ENCODE measurements around the gene HADH.

HADH gene

GRCh38 chr4:108060164-108060563 is 70.5 kb downstream of the HADH start:
- DNase-seq: peak; percentile 41

DNA sequence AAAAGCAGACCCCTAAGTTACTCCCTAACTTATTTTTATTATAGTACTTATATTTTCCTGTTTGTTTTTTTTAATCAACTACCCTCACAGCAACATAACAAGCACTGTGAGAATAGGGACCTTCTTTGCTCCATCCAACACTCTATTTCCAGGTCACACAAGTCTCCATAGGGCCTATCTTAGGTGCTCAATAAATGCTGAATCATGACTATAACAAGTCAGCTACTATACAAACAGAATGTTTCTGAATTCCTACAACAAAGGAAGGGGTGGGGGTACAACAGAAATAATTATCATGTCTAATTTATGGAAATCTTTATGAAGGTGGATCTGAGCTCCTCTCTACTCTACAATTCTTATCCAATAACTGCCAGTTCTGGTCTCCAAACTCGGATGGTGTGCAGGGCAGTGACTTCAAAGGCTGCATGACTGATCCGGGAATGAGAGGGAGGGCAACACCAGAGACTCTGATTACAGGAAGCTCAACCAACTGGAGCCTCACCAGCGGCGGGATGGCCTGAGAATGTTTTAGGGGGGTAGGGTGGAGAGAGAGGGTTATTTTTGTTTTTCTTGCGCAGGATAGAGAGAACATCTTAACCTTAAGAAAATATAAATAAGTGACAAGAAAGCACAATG is 71.1 kb downstream of the HADH start:
- no peak for DNase-seq

GRCh38 chr4:108068442-108068841 is 78.8 kb downstream of the HADH start:
- no peak for DNase-seq

DNA sequence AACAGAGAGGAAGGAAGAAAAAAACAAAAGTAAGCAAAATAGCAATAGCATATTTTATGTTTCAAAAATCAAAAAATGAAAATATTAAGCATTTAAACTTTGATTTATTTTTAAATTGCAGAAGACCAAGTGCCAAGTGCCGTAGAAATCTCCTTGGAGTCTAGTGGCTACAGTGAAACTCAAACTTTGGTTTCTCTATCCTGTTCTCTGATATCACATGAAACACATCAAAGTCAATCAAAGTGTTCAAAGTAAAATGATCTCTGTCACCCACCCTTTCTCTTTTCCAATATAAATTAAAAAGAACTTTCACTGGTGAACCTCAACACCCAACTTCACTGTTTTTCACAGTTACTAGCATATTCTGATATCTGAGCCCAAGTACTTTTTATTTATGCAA is 81.1 kb downstream of the HADH start:
- no peak for DNase-seq

GRCh38 chr4:108072300-108072699 is 82.6 kb downstream of the HADH start:
- no peak for DNase-seq

DNA sequence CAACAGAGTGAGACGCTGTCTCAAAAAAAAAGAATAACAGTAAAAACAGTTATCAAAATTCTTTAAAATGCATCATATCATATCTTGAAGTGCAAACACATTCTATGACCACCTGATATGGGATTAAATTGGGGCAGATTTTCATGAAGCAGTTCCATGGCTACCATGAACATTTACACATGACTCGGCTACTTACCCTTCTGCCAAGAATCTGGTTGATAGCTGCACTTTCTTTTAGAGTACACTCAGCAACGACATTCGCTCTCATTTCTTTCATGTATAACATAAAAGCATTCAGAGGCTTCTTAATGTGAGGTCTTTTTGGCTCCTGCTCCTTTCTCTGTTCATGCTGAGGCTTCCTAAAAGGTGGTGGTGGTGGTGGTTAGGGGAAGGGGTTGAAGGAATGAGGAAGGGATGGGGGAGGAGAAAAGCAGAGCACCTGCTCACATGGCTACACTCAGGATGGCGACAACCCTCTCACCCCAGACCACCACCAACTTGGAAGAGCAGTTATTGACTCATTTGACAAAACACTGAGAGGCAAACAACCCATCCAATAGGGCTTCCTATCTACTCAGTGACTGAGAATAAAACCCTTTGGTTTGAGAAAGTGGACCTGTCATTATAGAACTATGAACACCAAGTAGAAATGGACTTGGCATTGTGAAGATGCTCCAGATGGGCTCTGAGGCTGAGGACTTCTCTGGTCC is 88.5 kb downstream of the HADH start:
- DNase-seq: no peak

DNA sequence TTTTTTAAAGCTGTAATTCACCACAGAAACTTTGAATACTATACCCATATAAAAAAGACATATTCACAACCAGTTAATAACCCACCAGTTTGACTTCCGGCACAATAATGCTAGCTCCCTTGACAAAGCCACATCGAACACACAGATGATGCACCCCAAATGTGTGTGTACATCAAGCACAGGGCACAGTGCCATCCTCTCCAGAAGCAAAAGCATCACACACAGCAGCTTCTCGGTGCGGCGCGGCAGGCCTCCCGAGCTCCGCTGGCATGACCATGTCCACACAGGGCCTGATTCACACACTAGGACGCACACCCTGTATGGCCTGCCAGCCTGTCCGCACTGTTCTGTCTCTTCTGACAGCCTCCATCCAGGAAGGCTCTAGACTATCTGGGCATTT is 91.1 kb downstream of the HADH start:
- no peak for DNase-seq

- no peak for DNase-seq
Observed at GRCh38 chr4:108081256-108081655, 91.6 kb downstream of the HADH start.

Data from midbrain (tissue), 1 donor.